ENCODE results near the gene FN3KRP. TPM values are rescaled to one million over a fixed set of nuclear protein-coding genes. Genes with fewer than 3 reads are reported as not detected.

Gene FN3KRP
- total and polyA plus RNA-seq, 2 of the 13 experiments (the other 11 are each of a cell fraction or from before 2014, with no cell fraction given): 22.4 to 28.2 TPM

DNA sequence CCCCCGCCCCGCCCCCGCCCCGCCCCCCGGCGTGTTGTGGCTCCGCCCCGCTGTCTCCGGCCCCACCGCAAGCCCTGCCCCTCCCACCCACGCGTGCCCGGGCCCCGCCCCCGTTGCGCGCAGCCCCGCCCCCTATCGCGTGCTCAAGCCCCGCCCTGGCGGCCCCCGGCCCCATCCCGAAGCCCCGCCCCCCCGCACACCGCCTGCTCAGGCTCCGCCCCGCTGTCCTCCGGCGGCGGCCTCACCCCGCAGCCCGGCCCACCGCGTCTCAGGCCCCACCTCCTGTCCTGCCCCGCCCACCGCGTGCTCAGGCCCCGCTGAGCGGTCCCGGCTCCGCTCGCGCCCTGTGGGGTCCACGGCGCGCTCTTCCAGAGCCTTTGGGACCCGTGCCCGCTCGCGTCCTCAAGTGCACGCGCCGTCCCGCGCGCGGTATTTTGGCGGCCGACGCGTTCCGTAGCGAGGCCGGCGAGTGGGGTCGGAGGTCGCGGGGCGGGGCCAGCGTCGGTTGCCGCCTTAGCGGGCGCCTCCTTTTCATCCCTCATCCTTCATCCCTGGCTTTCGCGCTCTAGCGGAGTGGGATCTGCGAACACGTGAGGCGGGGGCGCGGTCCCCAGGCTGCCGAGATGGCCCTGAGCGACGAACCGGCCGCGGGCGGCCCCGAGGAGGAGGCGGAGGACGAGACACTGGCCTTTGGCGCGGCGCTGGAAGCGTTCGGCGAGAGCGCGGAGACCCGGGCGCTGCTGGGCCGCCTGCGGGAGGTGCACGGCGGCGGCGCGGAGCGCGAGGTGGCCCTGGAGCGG is 35.3 kb downstream of the FN3KRP start, which contains the start of gene TBCD (continued):
- TF ChIP-seq NFIB (CRISPR knock-in tag; IDR thresholded peaks at IDR 0.05; ENCODE audit: borderline replicate concordance): 0 out of 2 replicates have a peak, but pooled peaks have one; percentile 17
- TF ChIP-seq KLF13 (CRISPR knock-in tag; IDR thresholded peaks at IDR 0.05): peak; percentile 99; the same call in 1 of the 2 replicates
- TF ChIP-seq, protein P1, sequence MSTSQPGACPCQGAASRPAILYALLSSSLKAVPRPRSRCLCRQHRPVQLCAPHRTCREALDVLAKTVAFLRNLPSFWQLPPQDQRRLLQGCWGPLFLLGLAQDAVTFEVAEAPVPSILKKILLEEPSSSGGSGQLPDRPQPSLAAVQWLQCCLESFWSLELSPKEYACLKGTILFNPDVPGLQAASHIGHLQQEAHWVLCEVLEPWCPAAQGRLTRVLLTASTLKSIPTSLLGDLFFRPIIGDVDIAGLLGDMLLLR (CRISPR knock-in tag; IDR thresholded peaks at IDR 0.05): peak; percentile 84; the same call in 1 of the 2 replicates
- TF ChIP-seq, protein P2, sequence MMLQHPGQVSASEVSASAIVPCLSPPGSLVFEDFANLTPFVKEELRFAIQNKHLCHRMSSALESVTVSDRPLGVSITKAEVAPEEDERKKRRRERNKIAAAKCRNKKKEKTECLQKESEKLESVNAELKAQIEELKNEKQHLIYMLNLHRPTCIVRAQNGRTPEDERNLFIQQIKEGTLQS (CRISPR knock-in tag; IDR thresholded peaks at IDR 0.05): no peak
- TF ChIP-seq ZNF34 (CRISPR knock-in tag; IDR thresholded peaks at IDR 0.05; ENCODE audit: borderline replicate concordance): peak; percentile 95; the same call in 1 of the 2 replicates
- TF ChIP-seq TMF1 (CRISPR knock-in tag; IDR thresholded peaks at IDR 0.05; ENCODE audit: low read depth): 0 out of 2 replicates have a peak, but pooled peaks have one; percentile 11
- TF ChIP-seq THYN1 (CRISPR knock-in tag; IDR thresholded peaks at IDR 0.05; ENCODE audit: borderline replicate concordance, low read depth): no peak
- TF ChIP-seq, protein P3, sequence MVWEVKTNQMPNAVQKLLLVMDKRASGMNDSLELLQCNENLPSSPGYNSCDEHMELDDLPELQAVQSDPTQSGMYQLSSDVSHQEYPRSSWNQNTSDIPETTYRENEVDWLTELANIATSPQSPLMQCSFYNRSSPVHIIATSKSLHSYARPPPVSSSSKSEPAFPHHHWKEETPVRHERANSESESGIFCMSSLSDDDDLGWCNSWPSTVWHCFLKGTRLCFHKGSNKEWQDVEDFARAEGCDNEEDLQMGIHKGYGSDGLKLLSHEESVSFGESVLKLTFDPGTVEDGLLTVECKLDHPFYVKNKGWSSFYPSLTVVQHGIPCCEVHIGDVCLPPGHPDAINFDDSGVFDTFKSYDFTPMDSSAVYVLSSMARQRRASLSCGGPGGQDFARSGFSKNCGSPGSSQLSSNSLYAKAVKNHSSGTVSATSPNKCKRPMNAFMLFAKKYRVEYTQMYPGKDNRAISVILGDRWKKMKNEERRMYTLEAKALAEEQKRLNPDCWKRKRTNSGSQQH (CRISPR knock-in tag; IDR thresholded peaks at IDR 0.05; ENCODE audit: low read depth): peak; percentile 97
- TF ChIP-seq, protein P4, sequence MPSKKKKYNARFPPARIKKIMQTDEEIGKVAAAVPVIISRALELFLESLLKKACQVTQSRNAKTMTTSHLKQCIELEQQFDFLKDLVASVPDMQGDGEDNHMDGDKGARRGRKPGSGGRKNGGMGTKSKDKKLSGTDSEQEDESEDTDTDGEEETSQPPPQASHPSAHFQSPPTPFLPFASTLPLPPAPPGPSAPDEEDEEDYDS (CRISPR knock-in tag; IDR thresholded peaks at IDR 0.05): peak; percentile 66
- TF ChIP-seq CENPX (CRISPR knock-in tag; IDR thresholded peaks at IDR 0.05): no peak
- TF ChIP-seq, protein P5, sequence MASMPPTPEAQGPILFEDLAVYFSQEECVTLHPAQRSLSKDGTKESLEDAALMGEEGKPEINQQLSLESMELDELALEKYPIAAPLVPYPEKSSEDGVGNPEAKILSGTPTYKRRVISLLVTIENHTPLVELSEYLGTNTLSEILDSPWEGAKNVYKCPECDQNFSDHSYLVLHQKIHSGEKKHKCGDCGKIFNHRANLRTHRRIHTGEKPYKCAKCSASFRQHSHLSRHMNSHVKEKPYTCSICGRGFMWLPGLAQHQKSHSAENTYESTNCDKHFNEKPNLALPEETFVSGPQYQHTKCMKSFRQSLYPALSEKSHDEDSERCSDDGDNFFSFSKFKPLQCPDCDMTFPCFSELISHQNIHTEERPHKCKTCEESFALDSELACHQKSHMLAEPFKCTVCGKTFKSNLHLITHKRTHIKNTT (CRISPR knock-in tag; IDR thresholded peaks at IDR 0.05): 0 out of 2 replicates have a peak, but pooled peaks have one; percentile 73
- peak; percentile 97 for TF ChIP-seq KLF6 (CRISPR knock-in tag; IDR thresholded peaks at IDR 0.05)
- TF ChIP-seq FOSL2 (CRISPR knock-in tag; IDR thresholded peaks at IDR 0.05): peak; percentile 76
- TF ChIP-seq ZFX (CRISPR knock-in tag; IDR thresholded peaks at IDR 0.05; ENCODE audit: low read depth): peak; percentile 94
- TF ChIP-seq ZNF20 (CRISPR knock-in tag; IDR thresholded peaks at IDR 0.05): no peak
- TF ChIP-seq, protein P6, sequence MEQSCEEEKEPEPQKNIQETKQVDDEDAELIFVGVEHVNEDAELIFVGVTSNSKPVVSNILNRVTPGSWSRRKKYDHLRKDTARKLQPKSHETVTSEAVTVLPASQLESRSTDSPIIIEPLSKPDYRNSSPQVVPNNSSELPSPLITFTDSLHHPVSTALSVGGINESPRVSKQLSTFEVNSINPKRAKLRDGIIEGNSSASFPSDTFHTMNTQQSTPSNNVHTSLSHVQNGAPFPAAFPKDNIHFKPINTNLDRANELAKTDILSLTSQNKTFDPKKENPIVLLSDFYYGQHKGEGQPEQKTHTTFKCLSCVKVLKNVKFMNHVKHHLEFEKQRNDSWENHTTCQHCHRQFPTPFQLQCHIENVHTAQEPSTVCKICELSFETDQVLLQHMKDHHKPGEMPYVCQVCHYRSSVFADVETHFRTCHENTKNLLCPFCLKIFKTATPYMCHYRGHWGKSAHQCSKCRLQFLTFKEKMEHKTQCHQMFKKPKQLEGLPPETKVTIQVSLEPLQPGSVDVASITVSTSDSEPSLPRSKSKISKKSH (CRISPR knock-in tag; IDR thresholded peaks at IDR 0.05; ENCODE audit: borderline replicate concordance): peak; percentile 86; the same call in 1 of the 2 replicates
- no peak for TF ChIP-seq ZNF292 (CRISPR knock-in tag; IDR thresholded peaks at IDR 0.05; ENCODE audit: borderline replicate concordance, low read depth)
- TF ChIP-seq, protein P7, sequence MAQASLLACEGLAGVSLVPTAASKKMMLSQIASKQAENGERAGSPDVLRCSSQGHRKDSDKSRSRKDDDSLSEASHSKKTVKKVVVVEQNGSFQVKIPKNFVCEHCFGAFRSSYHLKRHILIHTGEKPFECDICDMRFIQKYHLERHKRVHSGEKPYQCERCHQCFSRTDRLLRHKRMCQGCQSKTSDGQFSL (CRISPR knock-in tag; IDR thresholded peaks at IDR 0.05): no peak
- no peak for TF ChIP-seq ZNF720 (CRISPR knock-in tag; IDR thresholded peaks at IDR 0.05)
- TF ChIP-seq REL (CRISPR knock-in tag; conservative IDR thresholded peaks at IDR 0.05): peak; percentile 92; the same call in 1 of the 2 replicates
- TF ChIP-seq SYNCRIP (IDR thresholded peaks at IDR 0.05; ENCODE audit: insufficient read depth, low read depth, low read length): no peak
- TF ChIP-seq NR2F2 (IDR thresholded peaks at IDR 0.05; ENCODE audit: borderline replicate concordance, low read depth): peak; percentile 74; the same call in 1 of the 2 replicates
- TF ChIP-seq KDM2A (CRISPR knock-in tag; IDR thresholded peaks at IDR 0.05; ENCODE audit: borderline replicate concordance, low read depth): peak; percentile 100
